ENCODE data around the gene GFRA3. TPM values are rescaled to one million over a fixed set of nuclear protein-coding genes. Genes with fewer than 3 reads are reported as not detected.
A peak's percentile ranks its signal among the peaks of the same experiment; 100 is the strongest.

Gene GFRA3
- total RNA-seq, 3 donors from 2014 or later, result not detected

GRCh38 chr5:138238034-138238433 lies 36.4 kb downstream of the GFRA3 start:
- H3K27me3 Mint-ChIP-seq (ENCODE audit: low read depth), result peaks cover 43% of the 10 kb centered on the region
- ATAC-seq, result no peak
- no peak for DNase-seq
- H3K36me3 Mint-ChIP-seq (ENCODE audit: insufficient read depth), result no peaks in the 10 kb centered on the region
- peaks cover 12% of the 10 kb centered on the region for H3K4me1 Mint-ChIP-seq (ENCODE audit: low read depth)
- H3K9me3 Mint-ChIP-seq, result no peaks in the 10 kb centered on the region
- H3K4me3 Mint-ChIP-seq, result no peak overlapping the region

GRCh38 chr5:138234651-138235050 lies 39.8 kb downstream of the GFRA3 start:
- peaks cover 29% of the 10 kb centered on the region for H3K27me3 Mint-ChIP-seq (ENCODE audit: low read depth)
- DNase-seq (no peak), ATAC-seq (no peak)
- H3K36me3 Mint-ChIP-seq (ENCODE audit: insufficient read depth), result no peaks in the 10 kb centered on the region
- no peaks in the 10 kb centered on the region for H3K9me3 Mint-ChIP-seq
- no peaks in the 10 kb centered on the region for H3K4me1 Mint-ChIP-seq (ENCODE audit: low read depth)
- no peak overlapping the region for H3K4me3 Mint-ChIP-seq

- no peak for ATAC-seq
- peaks cover 18% of the 10 kb centered on the region for H3K27me3 Mint-ChIP-seq (ENCODE audit: low read depth)
- DNase-seq, result no peak
- H3K36me3 Mint-ChIP-seq (ENCODE audit: insufficient read depth), result no peaks in the 10 kb centered on the region
- no peaks in the 10 kb centered on the region for H3K4me1 Mint-ChIP-seq (ENCODE audit: low read depth)
- no peak overlapping the region for H3K4me3 Mint-ChIP-seq
- H3K9me3 Mint-ChIP-seq, result no peaks in the 10 kb centered on the region
These were observed 41.1 kb downstream of the GFRA3 start for GRCh38 chr5:138233280-138233679.

- Mint-ChIP-seq H3K9me3 (peaks cover 2% of the 10 kb centered on the region), H3K36me3 (ENCODE audit: insufficient read depth) (no peaks in the 10 kb centered on the region), H3K4me1 (ENCODE audit: low read depth) (no peaks in the 10 kb centered on the region), H3K4me3 (no peak overlapping the region), H3K27me3 (ENCODE audit: low read depth) (peaks cover 10% of the 10 kb centered on the region)
- DNase-seq, result no peak
- no peak for ATAC-seq
These were observed 43.3 kb downstream of the GFRA3 start for GRCh38 chr5:138230981-138231589.

- no peak overlapping the region for H3K4me3 Mint-ChIP-seq
- peaks cover 14% of the 10 kb centered on the region for H3K27me3 Mint-ChIP-seq (ENCODE audit: low read depth)
- no peak for ATAC-seq
- no peaks in the 10 kb centered on the region for H3K4me1 Mint-ChIP-seq (ENCODE audit: low read depth)
- H3K9me3 Mint-ChIP-seq, result peaks cover 6% of the 10 kb centered on the region
- no peak for DNase-seq
- no peaks in the 10 kb centered on the region for H3K36me3 Mint-ChIP-seq (ENCODE audit: insufficient read depth)
These were observed 44.2 kb downstream of the GFRA3 start for GRCh38 chr5:138230261-138230660.

- peaks cover 6% of the 10 kb centered on the region for H3K9me3 Mint-ChIP-seq
- H3K36me3 Mint-ChIP-seq (ENCODE audit: insufficient read depth), result no peaks in the 10 kb centered on the region
- no peaks in the 10 kb centered on the region for H3K4me1 Mint-ChIP-seq (ENCODE audit: low read depth)
- no peak for DNase-seq
- no peak for ATAC-seq
- no peak overlapping the region for H3K4me3 Mint-ChIP-seq
- peaks cover 15% of the 10 kb centered on the region for H3K27me3 Mint-ChIP-seq (ENCODE audit: low read depth)
These were observed 45.0 kb downstream of the GFRA3 start for GRCh38 chr5:138229387-138229786.

- DNase-seq (no peak), ATAC-seq (no peak)
- peaks cover 16% of the 10 kb centered on the region for H3K27me3 Mint-ChIP-seq (ENCODE audit: low read depth)
- no peak overlapping the region for H3K4me3 Mint-ChIP-seq
- peaks cover 6% of the 10 kb centered on the region for H3K9me3 Mint-ChIP-seq
- H3K36me3 Mint-ChIP-seq (ENCODE audit: insufficient read depth), result no peaks in the 10 kb centered on the region
- no peaks in the 10 kb centered on the region for H3K4me1 Mint-ChIP-seq (ENCODE audit: low read depth)
These were observed 47.5 kb downstream of the GFRA3 start for GRCh38 chr5:138226910-138227309.

- no peaks in the 10 kb centered on the region for H3K36me3 Mint-ChIP-seq (ENCODE audit: insufficient read depth)
- no peak for DNase-seq
- H3K4me1 Mint-ChIP-seq (ENCODE audit: low read depth), result no peaks in the 10 kb centered on the region
- no peak overlapping the region for H3K4me3 Mint-ChIP-seq
- H3K27me3 Mint-ChIP-seq (ENCODE audit: low read depth), result peaks cover 15% of the 10 kb centered on the region
- ATAC-seq, result no peak
- H3K9me3 Mint-ChIP-seq, result peaks cover 6% of the 10 kb centered on the region
These were observed 49.7 kb downstream of the GFRA3 start for GRCh38 chr5:138224712-138225111.

GRCh38 chr5:138223532-138223931 lies 50.9 kb downstream of the GFRA3 start:
- ATAC-seq (no peak), DNase-seq (no peak)
- Mint-ChIP-seq H3K36me3 (ENCODE audit: insufficient read depth) (no peaks in the 10 kb centered on the region), H3K4me3 (no peak overlapping the region), H3K4me1 (ENCODE audit: low read depth) (no peaks in the 10 kb centered on the region), H3K27me3 (ENCODE audit: low read depth) (peaks cover 17% of the 10 kb centered on the region), H3K9me3 (peaks cover 6% of the 10 kb centered on the region)

- H3K4me3 Mint-ChIP-seq, result no peak overlapping the region
- DNase-seq, result no peak
- H3K9me3 Mint-ChIP-seq, result no peaks in the 10 kb centered on the region
- H3K36me3 Mint-ChIP-seq (ENCODE audit: insufficient read depth), result no peaks in the 10 kb centered on the region
- peaks cover 8% of the 10 kb centered on the region for H3K27me3 Mint-ChIP-seq (ENCODE audit: low read depth)
- H3K4me1 Mint-ChIP-seq (ENCODE audit: low read depth), result peaks cover 13% of the 10 kb centered on the region
- ATAC-seq, result no peak
These were observed 57.6 kb downstream of the GFRA3 start for GRCh38 chr5:138216799-138217198.

- no peaks in the 10 kb centered on the region for H3K27me3 Mint-ChIP-seq (ENCODE audit: low read depth)
- H3K9me3 Mint-ChIP-seq, result no peaks in the 10 kb centered on the region
- H3K36me3 Mint-ChIP-seq (ENCODE audit: insufficient read depth), result peaks cover 4% of the 10 kb centered on the region
- H3K4me3 Mint-ChIP-seq, result peak within 1 kb of the TSS; percentile 99
- peak; percentile 82 for DNase-seq
- peak; percentile 96 to 97 for ATAC-seq
- peaks cover 23% of the 10 kb centered on the region for H3K4me1 Mint-ChIP-seq (ENCODE audit: low read depth)
These were observed 61.0 kb downstream of the GFRA3 start, which contains the start of gene CDC23 for GRCh38 chr5:138213161-138214029. Gene CDC23, minus strand, starts transcription at chr5:138213323. Its CDS starts 11 bp downstream, at chr5:138213312.

- peak overlapping the region; percentile 99 for H3K4me3 Mint-ChIP-seq
- ATAC-seq, result peak; percentile 49
- H3K36me3 Mint-ChIP-seq (ENCODE audit: insufficient read depth), result peaks cover 7% of the 10 kb centered on the region
- no peaks in the 10 kb centered on the region for H3K27me3 Mint-ChIP-seq (ENCODE audit: low read depth)
- DNase-seq, result no peak
- H3K9me3 Mint-ChIP-seq, result no peaks in the 10 kb centered on the region
- H3K4me1 Mint-ChIP-seq (ENCODE audit: low read depth), result peaks cover 26% of the 10 kb centered on the region
These were observed 61.6 kb downstream of the GFRA3 start for GRCh38 chr5:138212828-138213160.

- Mint-ChIP-seq H3K4me3 (peak overlapping the region; percentile 59), H3K4me1 (ENCODE audit: low read depth) (peaks cover 26% of the 10 kb centered on the region), H3K9me3 (no peaks in the 10 kb centered on the region), H3K27me3 (ENCODE audit: low read depth) (no peaks in the 10 kb centered on the region), H3K36me3 (ENCODE audit: insufficient read depth) (peaks cover 7% of the 10 kb centered on the region)
- DNase-seq (no peak), ATAC-seq (no peak)
These were observed 63.4 kb downstream of the GFRA3 start for GRCh38 chr5:138210985-138211384.
